HepG2 (cell line): Measurements from ENCODE around the gene BTBD19. TPM values are rescaled to one million over a fixed set of nuclear protein-coding genes. Genes with fewer than 3 reads are reported as not detected.

Source experiments
- AGO1 ChIP-seq: fragments of 200-400 bp; formaldehyde crosslinking; IDR thresholded peaks from 2 replicates; pipeline ENCODE4 v1.6.1; 2017; ENCODE audit warnings: mild to moderate bottlenecking, low read depth, low read length, moderate library complexity; ENCODE audit not compliant: poor library complexity, severe bottlenecking
- ATF7-NPFF ChIP-seq: sonication (generic); formaldehyde crosslinking; IDR thresholded peaks from 2 replicates; pipeline ENCODE4 v1.8.1; 2023; ENCODE audit warnings: mild to moderate bottlenecking, low read depth, missing genetic modification reagents, moderate library complexity
- DBP ChIP-seq: sonication (generic); formaldehyde crosslinking; IDR thresholded peaks from 2 replicates; pipeline ENCODE4 v1.4.0; 2020; ENCODE audit warnings: missing genetic modification reagents; ENCODE audit errors: not compliant biosample characterization
- EHMT2 ChIP-seq: fragments of 200-600 bp; sonication (generic); IDR thresholded peaks from 2 replicates; pipeline ENCODE4 v1.7.0; 2017; ENCODE audit warnings: antibody characterized with exemption, low read depth, low read length, borderline replicate concordance
- ERF ChIP-seq: IDR thresholded peaks from 2 replicates; pipeline ENCODE4 v1.6.1; 2018; ENCODE audit warnings: missing biosample characterization, missing genetic modification reagents
- GATAD2A ChIP-seq: IDR thresholded peaks from 2 replicates; pipeline ENCODE4 v1.6.1; 2016
- MAFK ChIP-seq, 2 experiments: IDR thresholded peaks in 1 of 2; conservative IDR thresholded peaks in 1 of 2; 2 replicates each; pipeline ENCODE4 v1.6.1; 2011; ENCODE audit warnings: improper control_type of control experiment in 2 of 2, low read length in 2 of 2
- RAD21 ChIP-seq: fragments of 450-650 bp; formaldehyde crosslinking; IDR thresholded peaks from 2 replicates; pipeline ENCODE4 v1.5.0; 2020; ENCODE audit warnings: mild to moderate bottlenecking
- REL ChIP-seq: sonication (generic); formaldehyde crosslinking; conservative IDR thresholded peaks from 2 replicates; pipeline ENCODE4 v1.8.0; 2022; ENCODE audit warnings: mild to moderate bottlenecking, missing genetic modification reagents, moderate library complexity
- TBL1XR1 ChIP-seq: fragments of 150-350 bp; IDR thresholded peaks from 2 replicates; pipeline ENCODE4 v1.6.1; 2014; ENCODE audit warnings: borderline replicate concordance, low read length; ENCODE audit not compliant: partially characterized antibody
- ZBTB2 ChIP-seq: sonication (generic); formaldehyde crosslinking; IDR thresholded peaks from 2 replicates; pipeline ENCODE4 v1.8.0; 2022; ENCODE audit warnings: low read depth, missing genetic modification reagents
- ZNF605 ChIP-seq: sonication (generic); formaldehyde crosslinking; IDR thresholded peaks from 2 replicates; pipeline ENCODE4 v1.8.0; 2022; ENCODE audit warnings: mild to moderate bottlenecking, missing genetic modification reagents
- ZNF740 ChIP-seq: sonication (generic); formaldehyde crosslinking; IDR thresholded peaks from 2 replicates; pipeline ENCODE4 v1.4.0; 2020; ENCODE audit warnings: missing genetic modification reagents
- ZNF816 ChIP-seq: sonication (generic); formaldehyde crosslinking; IDR thresholded peaks from 2 replicates; pipeline ENCODE4 v1.8.0; 2022; ENCODE audit warnings: missing genetic modification reagents, mild to moderate bottlenecking, borderline replicate concordance
- polyA plus RNA-seq, 8 experiments: library from polyadenylated mRNA; depleted of rRNA in 3 of 8; stranded (reverse) in 7 of 8; unstranded in 1 of 8; fragments of >200 nt; fragmentation: Illumina TruSeq in 4 of 8; extraction: Trizol in 4 of 8; gene quantifications; 2 replicates each; pipeline versions ENCODE4 v1.2.1 to v1.2.3, GENCODE V29; 2011 to 2016; ENCODE audit warnings: low read depth in 4 of 8, missing spikeins in 1 of 8, mixed read lengths in 1 of 8; ENCODE audit not compliant: insufficient read depth in 1 of 8
- total RNA-seq, 5 experiments: library from RNA; depleted of rRNA; stranded (reverse); fragments of >200 nt; fragmentation: Illumina TruSeq; extraction: Trizol; gene quantifications; 2 replicates each; pipeline ENCODE4 v1.2.3, GENCODE V29; 2016; ENCODE audit warnings: low read depth in 1 of 5
- TF ChIP-seq, protein P1 (sequence below): sonication (generic); formaldehyde crosslinking; IDR thresholded peaks from 2 replicates; pipeline ENCODE4 v1.4.0; 2020; ENCODE audit warnings: missing genetic modification reagents
- TF ChIP-seq, protein P2 (sequence below): sonication (generic); formaldehyde crosslinking; IDR thresholded peaks from 2 replicates; pipeline ENCODE4 v1.4.0; 2020; ENCODE audit warnings: missing genetic modification reagents
- TF ChIP-seq, protein P3 (sequence below): sonication (generic); formaldehyde crosslinking; IDR thresholded peaks from 2 replicates; pipeline ENCODE4 v1.4.0; 2020; ENCODE audit warnings: missing genetic modification reagents, mild to moderate bottlenecking, borderline replicate concordance

BTBD19 gene
- total and polyA plus RNA-seq, 2 of the 13 experiments (the other 11 are each of a cell fraction or from before 2014, with no cell fraction given): 2.7 to 6.7 TPM

- TF ChIP-seq, protein P1, sequence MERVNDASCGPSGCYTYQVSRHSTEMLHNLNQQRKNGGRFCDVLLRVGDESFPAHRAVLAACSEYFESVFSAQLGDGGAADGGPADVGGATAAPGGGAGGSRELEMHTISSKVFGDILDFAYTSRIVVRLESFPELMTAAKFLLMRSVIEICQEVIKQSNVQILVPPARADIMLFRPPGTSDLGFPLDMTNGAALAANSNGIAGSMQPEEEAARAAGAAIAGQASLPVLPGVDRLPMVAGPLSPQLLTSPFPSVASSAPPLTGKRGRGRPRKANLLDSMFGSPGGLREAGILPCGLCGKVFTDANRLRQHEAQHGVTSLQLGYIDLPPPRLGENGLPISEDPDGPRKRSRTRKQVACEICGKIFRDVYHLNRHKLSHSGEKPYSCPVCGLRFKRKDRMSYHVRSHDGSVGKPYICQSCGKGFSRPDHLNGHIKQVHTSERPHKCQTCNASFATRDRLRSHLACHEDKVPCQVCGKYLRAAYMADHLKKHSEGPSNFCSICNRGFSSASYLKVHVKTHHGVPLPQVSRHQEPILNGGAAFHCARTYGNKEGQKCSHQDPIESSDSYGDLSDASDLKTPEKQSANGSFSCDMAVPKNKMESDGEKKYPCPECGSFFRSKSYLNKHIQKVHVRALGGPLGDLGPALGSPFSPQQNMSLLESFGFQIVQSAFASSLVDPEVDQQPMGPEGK: peak; percentile 52
- TF ChIP-seq ERF (no peak; the same call in none of the 2 replicates), ATF7-NPFF (no peak), ZNF605 (no peak), RAD21 (CRISPR knock-in tag) (peak; percentile 28; the same call in 1 of the 2 replicates), REL (no peak), ZBTB2 (CRISPR knock-in tag) (no peak), ZNF816 (no peak), AGO1 (no peak), TBL1XR1 (no peak), MAFK (conservative IDR thresholded peaks at IDR 0.05 in 1 of 2, IDR thresholded peaks at IDR 0.05 in 1 of 2; ENCODE audit: low read length in 2 of 2) (peak; percentile 55 to 84), EHMT2 (no peak), DBP (CRISPR knock-in tag) (no peak), ZNF740 (CRISPR knock-in tag) (no peak), GATAD2A (CRISPR knock-in tag) (no peak; the same call in 1 of the 2 replicates)
- TF ChIP-seq, protein P2, sequence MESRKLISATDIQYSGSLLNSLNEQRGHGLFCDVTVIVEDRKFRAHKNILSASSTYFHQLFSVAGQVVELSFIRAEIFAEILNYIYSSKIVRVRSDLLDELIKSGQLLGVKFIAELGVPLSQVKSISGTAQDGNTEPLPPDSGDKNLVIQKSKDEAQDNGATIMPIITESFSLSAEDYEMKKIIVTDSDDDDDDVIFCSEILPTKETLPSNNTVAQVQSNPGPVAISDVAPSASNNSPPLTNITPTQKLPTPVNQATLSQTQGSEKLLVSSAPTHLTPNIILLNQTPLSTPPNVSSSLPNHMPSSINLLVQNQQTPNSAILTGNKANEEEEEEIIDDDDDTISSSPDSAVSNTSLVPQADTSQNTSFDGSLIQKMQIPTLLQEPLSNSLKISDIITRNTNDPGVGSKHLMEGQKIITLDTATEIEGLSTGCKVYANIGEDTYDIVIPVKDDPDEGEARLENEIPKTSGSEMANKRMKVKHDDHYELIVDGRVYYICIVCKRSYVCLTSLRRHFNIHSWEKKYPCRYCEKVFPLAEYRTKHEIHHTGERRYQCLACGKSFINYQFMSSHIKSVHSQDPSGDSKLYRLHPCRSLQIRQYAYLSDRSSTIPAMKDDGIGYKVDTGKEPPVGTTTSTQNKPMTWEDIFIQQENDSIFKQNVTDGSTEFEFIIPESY (CRISPR knock-in tag): no peak
- TF ChIP-seq, protein P3, sequence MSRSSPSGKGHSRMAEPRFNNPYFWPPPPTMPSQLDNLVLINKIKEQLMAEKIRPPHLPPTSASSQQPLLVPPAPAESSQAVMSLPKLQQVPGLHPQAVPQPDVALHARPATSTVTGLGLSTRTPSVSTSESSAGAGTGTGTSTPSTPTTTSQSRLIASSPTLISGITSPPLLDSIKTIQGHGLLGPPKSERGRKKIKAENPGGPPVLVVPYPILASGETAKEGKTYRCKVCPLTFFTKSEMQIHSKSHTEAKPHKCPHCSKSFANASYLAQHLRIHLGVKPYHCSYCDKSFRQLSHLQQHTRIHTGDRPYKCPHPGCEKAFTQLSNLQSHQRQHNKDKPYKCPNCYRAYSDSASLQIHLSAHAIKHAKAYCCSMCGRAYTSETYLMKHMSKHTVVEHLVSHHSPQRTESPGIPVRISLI (CRISPR knock-in tag): peak; percentile 8; the same call in 1 of the 2 replicates
These were observed 905 bp downstream of the BTBD19 start (continued) for GRCh38 chr1:44808938-44809917.
